EH (cell line): ENCODE data around the gene SUCLG2.

Experiments used
- DNase-seq: peaks from one replicate; pipeline ENCODE4 v3.0.0-alpha.2; 2015; ENCODE audit warnings: low read depth

Gene SUCLG2

DNA sequence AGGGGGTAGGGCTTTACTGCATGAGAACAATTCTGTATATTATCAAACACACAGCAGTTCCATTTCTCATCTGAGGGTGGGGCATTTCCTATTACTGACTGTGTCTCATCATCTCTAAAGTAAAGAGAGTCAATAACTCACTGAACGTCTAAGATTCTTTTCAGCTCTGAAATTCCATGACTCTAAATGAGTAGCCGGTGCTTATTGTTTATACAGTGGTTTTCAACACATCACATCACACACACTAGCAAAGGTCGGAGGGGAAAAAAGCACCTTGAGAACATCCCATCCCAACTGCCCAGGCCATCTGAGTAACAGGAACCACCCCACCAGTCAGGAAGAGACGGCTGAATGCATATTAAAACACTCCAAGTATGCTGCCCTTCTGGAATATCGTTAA lies 196.0 kb downstream of the SUCLG2 start:
- DNase-seq: peak; percentile 25

DNA sequence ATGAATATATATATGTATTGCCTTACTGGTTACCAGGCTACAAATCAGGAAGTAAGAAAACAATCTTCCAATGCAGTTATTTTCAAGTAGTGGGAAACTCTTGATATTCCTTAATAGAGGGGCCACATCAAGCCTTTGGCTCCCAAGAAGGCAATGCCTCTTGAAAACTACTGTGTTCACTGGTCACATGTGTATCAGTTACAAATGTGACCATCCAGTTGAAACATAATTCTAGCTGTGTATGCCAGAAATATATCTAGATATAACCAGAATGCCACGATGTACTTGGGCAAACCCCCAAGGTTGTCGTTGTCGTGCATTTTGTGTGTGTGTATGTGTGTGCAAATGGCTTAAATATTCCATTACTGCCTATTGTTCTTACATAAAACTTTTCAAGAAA lies 200.8 kb downstream of the SUCLG2 start:
- no peak for DNase-seq

DNA sequence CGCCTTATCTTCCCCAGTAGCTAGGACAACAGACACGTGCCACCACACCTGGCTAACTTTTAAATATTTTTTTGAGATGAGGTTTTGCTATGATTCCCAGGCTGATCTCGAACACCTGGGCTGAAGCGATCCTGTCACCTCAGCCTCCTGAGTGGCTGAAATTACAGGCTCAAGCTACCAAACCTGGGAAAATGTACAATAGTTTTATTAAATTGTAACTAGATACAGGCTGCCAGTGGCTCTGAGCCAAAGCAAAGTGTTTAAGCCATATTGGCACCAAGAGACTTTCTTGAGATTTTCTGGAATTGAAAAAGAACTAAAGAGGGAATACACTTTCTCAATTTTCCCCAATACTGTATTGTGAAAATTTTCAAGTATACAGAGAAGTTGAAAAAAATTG lies 204.3 kb downstream of the SUCLG2 start:
- DNase-seq: no peak

DNA sequence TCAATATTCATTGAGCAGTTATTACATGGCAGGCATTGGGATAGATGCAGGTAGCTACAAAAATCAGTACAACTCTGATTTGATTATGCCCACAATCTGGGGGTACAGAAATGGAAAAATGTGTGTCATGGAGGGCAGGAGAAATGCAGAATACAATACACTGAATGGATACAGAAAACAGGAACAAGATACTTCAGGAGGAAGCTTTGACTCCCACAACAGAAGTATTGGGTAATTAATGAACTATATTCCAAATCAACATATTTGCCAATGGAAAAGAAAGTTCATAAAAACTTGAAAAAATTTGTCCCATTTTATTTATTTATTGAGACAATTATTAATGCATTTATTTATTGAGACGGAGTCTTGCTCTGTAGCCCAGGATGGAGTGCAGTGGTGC lies 207.0 kb downstream of the SUCLG2 start:
- no peak for DNase-seq

DNA sequence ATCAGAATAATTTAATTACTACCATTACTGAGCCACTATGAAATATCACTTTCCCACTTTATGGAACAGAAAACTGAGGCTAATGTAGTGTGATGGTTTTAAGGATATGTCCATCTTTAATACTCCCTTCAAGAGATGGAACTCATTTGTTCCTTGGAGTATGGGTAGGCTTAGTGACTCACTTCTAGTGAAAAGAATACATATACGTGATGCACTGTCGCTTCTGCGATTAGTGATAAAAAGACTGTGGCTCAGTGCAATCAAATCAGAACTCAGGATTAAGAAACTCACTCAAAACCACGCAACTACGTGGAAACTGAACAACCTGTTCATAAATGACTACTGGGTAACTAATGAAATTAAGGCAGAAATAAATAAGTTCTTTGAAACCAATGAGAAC lies 216.6 kb downstream of the SUCLG2 start:
- no peak for DNase-seq

DNA sequence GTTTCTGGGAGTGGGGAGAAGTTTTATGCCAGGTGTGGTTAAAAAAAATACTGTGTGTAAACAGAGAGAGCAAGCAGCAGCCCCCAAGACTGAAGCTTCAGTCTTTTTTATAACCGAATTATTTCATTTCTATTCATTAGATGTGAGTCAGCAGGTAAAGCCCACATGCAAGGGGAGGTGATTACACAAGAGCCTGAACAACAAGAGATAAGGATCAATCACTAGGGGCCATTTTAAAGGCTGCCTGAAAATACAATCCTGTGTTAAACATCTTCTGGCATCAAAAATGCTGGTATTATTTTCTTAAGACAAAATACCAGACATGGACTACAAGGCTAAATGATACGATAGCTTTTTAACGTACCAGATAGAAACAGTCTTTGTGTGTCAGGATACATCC lies 217.3 kb downstream of the SUCLG2 start:
- peak; percentile 26 for DNase-seq

DNA sequence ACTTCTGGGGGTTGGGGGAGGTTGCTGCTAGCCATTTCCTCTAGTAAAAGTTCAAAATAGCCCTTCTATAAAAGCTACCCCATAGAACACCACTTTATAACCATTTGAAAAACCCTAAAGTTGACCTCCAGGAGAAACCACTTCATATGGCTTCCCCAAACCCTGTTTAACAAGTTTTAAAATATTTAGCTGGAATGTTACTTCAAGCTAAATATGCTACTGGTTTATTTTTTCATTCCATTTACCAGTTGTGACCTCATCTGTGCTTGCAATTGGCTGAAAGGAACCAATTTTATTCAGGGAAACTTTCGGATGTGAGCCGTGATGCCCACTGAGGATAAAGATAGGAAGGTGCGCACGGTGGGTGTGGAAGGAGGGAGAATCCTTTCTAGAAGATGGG lies 221.3 kb downstream of the SUCLG2 start:
- DNase-seq: peak; percentile 37

DNA sequence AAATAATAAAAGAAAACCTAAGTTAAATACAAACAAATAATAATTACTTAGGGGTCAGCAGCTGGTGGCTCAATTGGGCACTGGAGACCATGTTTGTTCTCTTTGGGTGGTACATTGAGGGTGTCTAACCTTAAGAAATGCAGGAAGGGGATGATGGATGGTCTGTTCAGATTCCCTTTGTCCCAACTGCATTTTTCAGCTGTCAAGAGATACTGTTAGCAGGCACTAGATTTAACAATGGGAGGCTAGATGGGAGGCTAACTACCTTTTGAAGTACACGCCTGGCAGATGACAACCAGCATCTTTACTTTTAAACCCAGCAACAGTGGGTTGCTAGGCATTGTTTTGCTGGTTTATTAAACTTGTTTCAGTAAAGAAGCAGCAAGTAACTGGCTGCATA lies 222.5 kb downstream of the SUCLG2 start:
- DNase-seq: no peak

DNA sequence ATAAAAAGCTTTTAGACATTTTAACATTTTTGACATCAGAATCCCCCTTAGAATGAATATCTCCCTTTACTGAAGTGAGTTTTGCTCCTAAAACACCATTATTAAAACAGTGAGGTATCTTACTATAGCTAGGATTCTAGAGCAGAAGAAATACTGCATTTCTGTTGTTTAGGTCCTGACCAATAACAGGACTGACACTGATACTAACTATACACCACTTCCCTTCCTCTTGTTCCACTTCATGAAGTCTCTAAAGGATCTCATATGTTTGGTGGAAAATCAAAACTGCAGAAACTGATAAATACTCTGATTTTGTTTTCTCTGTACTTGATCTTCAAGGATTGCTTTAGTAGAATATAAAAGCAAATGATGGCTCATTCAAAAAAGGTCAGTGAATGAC lies 230.7 kb downstream of the SUCLG2 start:
- DNase-seq: no peak

DNA sequence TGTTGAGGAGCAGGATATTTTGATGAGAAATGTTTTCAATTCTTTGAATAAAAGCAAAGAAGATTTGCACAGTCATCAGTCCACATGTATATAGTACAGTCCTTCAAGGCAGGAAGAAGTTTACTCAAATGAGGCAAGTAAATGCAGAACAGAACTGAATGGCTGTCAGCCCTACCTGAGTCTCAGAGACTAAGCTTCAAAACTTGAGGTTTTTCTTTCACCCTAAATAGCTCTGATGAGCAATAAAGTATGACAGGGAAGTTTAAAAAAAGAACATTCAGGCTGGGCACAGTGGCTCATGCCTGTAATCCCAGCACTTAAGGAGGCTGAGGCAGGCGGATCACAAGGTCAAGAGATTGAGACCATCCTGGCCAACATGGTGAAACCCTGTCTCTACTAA lies 232.5 kb downstream of the SUCLG2 start:
- DNase-seq: no peak

DNA sequence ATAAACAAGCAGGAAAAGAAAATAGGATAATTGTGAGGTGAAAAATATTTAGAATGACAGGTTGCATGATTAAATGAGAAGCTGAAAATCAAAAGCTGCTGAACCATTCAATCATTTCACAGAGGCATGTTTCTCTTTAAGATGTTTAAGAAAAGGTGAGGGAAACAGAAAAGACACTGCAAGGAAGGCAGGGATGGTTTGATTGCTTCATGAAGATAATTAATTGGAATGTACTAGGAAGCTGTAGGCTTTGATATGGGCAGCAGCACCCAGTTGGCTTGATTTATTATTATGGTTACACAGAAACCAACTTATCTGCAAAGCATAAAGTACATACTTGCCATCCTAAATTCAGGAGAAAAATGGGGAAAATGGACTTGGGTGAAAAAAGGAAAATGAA lies 234.6 kb downstream of the SUCLG2 start:
- no peak for DNase-seq

DNA sequence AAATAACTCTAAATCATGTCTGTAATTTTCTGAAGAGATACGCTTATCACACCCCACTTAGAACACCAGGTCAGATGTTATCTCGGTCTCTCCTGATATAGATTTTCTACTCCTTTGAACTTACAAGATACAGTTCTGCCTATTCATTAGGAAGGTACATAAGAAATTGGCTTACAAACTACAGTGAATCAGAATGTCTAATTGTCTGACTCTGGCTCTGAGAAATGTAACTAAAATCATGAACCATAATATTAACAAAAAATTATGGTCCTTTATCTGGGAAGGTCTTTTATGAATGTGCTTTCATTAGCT lies 235.2 kb downstream of the SUCLG2 start:
- DNase-seq: no peak

DNA sequence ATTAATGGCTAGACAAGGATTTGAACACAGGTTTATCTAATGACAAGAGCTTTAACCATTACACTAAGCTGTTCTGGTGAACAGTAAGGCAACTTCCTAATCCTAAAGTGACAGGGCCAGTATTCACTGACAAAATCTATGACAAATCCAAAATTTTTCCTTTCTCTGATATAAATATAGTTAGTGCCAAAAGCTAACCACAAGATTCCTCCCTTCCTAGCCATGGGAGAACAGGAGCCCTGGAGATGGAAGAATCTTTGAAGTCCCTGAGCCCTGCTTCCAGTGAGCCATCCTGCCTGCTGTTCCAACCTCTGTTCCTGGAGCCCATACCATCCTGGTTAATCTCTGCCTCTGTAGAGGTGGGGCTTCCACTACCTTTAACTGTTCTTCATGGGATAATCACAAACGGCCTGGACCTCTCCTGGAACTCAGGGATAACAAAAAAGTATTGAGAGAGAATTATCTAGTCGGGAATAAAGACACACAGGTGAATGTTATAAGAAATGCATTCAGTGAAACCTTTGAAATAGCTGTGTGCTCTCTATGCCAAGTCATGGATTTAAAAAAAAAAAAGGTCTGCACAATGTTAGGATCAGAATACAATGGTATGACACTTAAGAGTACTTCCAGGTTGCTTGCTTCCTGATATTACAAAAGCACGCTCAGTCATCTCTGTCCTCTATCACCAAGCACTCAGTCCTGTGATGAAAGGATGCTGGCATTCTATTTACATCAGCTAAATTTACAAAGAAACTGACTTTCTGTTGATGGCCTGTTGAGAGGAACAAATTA lies 235.8 kb downstream of the SUCLG2 start:
- DNase-seq: peak; percentile 67

DNA sequence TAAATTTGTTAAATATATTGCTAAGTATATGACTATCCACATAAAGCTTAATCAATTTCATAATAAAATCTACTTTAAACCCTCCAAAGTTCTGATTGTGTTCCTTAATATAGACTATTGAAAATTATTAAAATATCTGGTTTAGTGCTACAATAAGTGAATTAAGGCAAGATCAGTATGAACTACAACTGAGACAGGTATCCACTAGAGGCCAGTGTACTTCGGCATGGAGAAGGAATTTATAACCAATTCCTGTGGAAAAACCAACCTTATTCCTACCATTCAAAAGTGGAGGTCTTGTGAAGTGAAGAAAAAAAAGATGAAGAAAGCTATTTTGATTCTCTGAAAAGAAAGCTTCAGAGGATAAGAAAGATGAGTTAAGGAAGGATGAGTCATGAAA lies 237.7 kb downstream of the SUCLG2 start:
- DNase-seq: no peak

DNA sequence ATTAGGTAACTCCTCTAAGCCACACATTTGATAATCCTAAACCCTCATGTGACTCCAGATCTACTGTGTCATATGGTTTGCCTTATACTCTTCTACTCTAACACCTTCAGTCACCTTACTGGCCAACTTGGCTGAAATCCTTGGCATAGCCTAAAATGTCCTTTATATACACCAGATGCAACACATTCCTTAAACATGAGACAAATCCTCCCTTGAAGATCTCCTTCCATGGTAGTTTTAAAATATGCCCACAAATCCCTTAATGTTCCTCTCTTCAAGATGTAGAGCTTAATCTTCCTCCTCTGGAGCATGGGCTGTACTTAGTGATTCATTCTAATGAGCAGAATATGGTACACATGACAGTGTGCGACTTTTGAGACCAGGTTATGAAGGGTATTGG lies 238.9 kb downstream of the SUCLG2 start:
- DNase-seq: peak; percentile 67

DNA sequence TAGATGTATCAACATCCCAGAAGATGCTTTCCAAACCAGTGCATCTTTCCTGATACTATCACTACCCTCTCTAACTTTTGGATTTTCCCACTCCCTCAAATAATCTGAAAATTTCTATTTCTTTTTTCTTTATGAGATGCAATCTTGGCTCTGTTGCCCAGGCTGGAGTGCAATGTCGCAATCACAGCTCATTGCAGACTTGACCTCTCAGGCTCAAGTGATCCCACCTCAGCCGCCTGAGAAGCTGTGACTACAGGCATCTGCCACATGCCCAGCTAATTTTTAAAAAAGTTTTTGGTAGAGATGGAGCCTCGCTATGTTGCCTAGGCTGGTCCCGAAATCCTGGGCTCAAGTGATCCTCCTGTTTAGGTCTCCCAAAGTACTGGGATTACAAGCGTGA lies 239.7 kb downstream of the SUCLG2 start:
- no peak for DNase-seq

DNA sequence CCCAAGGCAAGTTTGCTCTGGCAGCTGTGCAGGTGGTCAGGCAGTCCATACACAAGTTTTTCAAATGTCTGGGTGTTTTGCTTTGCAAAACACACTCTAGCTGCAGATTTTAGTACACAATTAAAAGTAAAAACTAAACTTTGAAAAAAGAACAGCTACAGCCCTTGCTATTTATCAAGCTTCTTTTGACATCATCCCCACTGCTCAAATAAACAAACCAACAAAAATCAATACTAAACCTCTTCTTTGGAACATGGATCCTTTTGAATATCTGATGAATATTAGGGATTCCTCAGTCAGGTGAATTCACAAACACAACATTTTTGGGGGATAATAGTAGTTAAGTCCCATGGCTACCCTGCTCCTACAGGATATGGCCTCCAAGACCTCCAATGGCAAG lies 249.2 kb downstream of the SUCLG2 start:
- DNase-seq: no peak

DNA sequence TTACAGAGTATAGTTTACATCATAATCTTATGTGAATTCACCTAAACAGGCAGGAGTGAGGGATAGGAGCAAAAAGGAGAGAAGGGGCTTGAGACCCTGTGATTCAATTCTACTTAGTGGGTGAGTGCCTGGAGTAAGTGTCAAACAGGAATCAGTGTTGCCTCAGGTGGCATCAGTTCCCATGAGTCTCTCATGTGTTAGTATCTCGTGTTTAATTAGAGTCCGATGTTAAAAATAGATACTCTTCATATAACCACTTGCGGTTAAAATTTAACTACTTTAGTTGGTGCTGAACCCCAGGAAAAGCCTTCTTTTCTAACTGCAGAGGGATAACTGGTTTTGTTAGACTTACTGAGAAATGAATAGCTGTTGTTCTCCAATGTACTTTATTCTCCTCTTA lies 251.5 kb downstream of the SUCLG2 start:
- DNase-seq: no peak

DNA sequence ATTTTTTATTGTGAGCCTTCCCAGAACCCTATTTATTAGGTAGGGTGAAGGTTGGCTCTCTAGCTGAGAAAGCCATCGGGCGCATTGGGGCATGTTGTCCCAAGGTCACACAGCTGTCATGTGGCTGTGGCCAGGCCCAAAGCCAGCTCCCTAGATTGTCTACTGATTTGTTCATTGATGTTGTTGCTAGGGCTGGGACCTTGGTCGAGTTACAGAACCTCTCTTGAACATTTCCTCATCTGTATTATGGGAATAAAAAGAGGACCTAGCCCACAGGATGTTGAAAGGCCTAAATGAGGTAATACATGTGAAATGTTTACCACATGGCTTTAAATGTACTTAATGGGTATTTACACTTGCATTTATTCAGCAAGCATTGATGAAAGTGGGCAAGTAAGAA lies 252.5 kb downstream of the SUCLG2 start:
- DNase-seq: no peak

DNA sequence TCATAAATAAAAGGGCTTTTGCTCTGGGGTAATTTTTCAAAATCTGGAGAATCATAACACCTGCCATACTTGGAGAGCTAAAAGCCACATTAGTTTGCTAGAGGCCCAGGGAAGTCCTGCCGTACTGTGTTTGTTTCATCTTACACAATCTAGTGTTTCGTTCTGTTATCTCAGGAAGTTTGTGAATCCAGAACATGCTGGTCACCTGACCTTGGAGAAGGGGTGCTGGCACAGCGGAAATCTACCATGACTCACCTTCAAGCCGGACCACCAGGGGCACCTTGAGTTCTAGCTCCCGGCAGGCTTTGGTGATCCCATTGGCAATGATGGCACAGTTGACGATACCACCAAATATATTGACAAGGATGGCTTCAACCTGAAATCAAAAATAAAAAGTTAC lies 253.9 kb downstream of the SUCLG2 start:
- DNase-seq: no peak

DNA sequence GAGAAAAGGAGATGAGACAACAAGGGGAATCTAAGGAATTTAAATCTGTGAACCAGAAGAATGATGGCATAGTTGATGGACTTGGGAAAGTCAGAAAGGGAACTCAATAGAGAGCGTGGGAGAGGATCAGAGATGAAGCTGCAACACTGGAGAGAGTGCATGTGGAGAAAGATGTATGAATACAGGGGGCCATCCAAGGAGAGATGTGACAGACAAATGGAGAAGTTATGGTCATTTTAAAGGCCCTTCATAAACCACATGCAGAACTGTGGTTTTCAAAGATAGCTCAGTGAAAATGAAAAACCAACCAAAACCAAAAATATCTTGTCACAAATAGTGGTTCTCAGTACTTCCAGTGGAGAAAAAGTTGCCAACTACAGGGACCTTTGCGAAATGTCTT lies 265.2 kb downstream of the SUCLG2 start:
- peak; percentile 41 for DNase-seq

DNA sequence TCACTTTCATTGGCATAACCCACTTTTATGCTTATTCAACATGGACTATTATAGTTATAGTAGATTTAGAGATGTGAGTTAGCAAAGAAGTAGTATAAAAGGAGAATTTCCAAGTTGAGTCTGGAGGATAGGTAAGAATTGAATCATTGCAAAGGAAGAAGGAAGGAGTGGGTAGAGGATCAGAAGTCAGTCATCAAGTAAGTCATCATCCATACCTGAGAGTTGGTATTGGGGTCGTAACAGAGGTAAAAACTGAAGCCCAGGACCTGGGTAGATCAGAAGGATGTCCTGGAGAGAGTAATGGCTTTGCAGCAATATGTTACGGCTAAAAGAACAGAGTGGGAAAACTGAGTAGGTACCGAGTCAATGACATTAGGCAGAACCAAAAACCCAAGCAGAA lies 265.7 kb downstream of the SUCLG2 start:
- no peak for DNase-seq

DNA sequence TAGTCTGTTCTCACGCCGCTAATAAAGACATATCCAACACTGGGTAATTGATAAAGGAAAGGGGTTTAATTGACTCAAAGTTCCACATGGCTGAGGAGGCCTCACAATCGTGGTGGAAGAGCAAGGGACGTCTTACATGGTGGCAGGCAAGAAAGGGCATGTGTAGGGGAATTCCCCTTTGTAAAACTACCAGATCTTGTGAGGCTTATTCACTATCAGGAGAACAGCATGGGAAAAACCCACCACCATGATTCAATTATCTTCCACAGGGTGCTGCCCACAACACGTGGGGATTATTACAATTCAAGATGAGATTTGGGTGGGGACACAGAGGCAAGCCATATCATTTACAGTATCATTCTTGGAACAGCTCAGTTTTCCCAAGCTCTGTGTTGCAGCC lies 268.0 kb downstream of the SUCLG2 start:
- DNase-seq: no peak

DNA sequence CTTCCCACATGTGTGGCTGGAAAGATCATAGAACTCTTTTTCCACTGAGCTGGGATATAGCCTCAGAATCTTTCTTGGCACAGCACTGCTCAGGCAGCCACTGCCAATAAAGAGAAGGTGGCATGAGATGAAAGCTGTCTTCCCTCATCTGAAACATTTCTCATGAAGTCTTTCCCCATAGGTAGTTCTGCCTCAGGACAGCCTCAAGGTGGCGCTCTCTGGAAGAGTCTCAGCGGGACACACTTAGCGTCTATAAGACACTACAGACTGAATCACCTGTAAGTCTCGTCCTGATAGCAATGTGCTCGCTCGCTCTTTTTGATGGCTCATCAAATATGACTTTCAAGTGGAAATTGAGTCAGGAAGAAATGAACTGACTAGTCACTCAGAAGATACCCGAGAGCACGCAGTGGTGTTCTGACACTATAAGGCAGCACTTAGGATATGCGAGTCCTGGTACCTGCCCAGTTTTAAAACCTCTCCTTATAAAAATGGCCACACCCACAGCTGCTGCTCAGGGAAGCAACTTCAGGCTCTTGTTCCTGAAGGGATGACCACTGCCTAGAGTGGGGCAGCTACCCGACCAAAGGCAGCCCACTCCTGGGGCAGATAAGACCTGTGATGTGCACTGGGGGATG lies 269.5 kb downstream of the SUCLG2 start:
- peak; percentile 59 for DNase-seq
